Measurements from ENCODE around the gene KDM2B. TPM values are rescaled to one million over a fixed set of nuclear protein-coding genes. Genes with fewer than 3 reads are reported as not detected.

KDM2B gene
- total RNA-seq, 1 donor = 32.6 TPM

- TF ChIP-seq, protein P1, sequence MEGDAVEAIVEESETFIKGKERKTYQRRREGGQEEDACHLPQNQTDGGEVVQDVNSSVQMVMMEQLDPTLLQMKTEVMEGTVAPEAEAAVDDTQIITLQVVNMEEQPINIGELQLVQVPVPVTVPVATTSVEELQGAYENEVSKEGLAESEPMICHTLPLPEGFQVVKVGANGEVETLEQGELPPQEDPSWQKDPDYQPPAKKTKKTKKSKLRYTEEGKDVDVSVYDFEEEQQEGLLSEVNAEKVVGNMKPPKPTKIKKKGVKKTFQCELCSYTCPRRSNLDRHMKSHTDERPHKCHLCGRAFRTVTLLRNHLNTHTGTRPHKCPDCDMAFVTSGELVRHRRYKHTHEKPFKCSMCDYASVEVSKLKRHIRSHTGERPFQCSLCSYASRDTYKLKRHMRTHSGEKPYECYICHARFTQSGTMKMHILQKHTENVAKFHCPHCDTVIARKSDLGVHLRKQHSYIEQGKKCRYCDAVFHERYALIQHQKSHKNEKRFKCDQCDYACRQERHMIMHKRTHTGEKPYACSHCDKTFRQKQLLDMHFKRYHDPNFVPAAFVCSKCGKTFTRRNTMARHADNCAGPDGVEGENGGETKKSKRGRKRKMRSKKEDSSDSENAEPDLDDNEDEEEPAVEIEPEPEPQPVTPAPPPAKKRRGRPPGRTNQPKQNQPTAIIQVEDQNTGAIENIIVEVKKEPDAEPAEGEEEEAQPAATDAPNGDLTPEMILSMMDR (IDR thresholded peaks at IDR 0.05; ENCODE audit: extremely low read depth, low read depth, low read length) = no peak
- no peak overlapping the region for H3K27ac ChIP-seq (ENCODE audit: low read depth, low read length)
- no peak overlapping the region for H2AFZ ChIP-seq (ENCODE audit: low read length)
Measured at GRCh38 chr12:121511916-121512315, 68.9 kb downstream of the KDM2B start.

GRCh38 chr12:121509339-121509738, 71.5 kb downstream of the KDM2B start:
- H3K4me1 ChIP-seq (ENCODE audit: insufficient read depth, low read length) = peaks cover 7% of the 10 kb centered on the region
- H3K27me3 ChIP-seq (ENCODE audit: insufficient read depth, low read length) = no peaks in the 10 kb centered on the region
- no peak overlapping the region for H3K27ac ChIP-seq (ENCODE audit: low read depth, low read length)
- H3K79me2 ChIP-seq (ENCODE audit: insufficient read depth, low read length) = no peaks in the 10 kb centered on the region
- H3K4me3 ChIP-seq (ENCODE audit: insufficient read depth, low read length) = no peak overlapping the region
- H3K36me3 ChIP-seq (ENCODE audit: insufficient read depth, low read length) = peaks cover 5% of the 10 kb centered on the region
- DNase-seq (ENCODE audit: insufficient read length, low spot score, missing footprints) = no peak
- no peak overlapping the region for H2AFZ ChIP-seq (ENCODE audit: low read length)
- TF ChIP-seq, protein P1 (IDR thresholded peaks at IDR 0.05; ENCODE audit: extremely low read depth, low read depth, low read length) = no peak
- no peaks in the 10 kb centered on the region for H3K9me3 ChIP-seq (ENCODE audit: low read depth, low read length)
- no peak overlapping the region for H3K4me2 ChIP-seq (ENCODE audit: insufficient read depth, low read length)
- H4K20me1 ChIP-seq (ENCODE audit: insufficient read depth, low read length) = no peaks in the 10 kb centered on the region

More at GRCh38 chr12:121511916-121512315, 68.9 kb downstream of the KDM2B start:
- no peaks in the 10 kb centered on the region for H3K9me3 ChIP-seq (ENCODE audit: low read depth, low read length)
- no peaks in the 10 kb centered on the region for H3K4me1 ChIP-seq (ENCODE audit: insufficient read depth, low read length)
- H3K4me3 ChIP-seq (ENCODE audit: insufficient read depth, low read length) = no peak overlapping the region
- peaks cover 5% of the 10 kb centered on the region for H3K36me3 ChIP-seq (ENCODE audit: insufficient read depth, low read length)
- no peaks in the 10 kb centered on the region for H3K27me3 ChIP-seq (ENCODE audit: insufficient read depth, low read length)
- H3K79me2 ChIP-seq (ENCODE audit: insufficient read depth, low read length) = no peaks in the 10 kb centered on the region
- no peak overlapping the region for H3K4me2 ChIP-seq (ENCODE audit: insufficient read depth, low read length)
- H4K20me1 ChIP-seq (ENCODE audit: insufficient read depth, low read length) = no peaks in the 10 kb centered on the region
- no peak for DNase-seq (ENCODE audit: insufficient read length, low spot score, missing footprints)

DNA sequence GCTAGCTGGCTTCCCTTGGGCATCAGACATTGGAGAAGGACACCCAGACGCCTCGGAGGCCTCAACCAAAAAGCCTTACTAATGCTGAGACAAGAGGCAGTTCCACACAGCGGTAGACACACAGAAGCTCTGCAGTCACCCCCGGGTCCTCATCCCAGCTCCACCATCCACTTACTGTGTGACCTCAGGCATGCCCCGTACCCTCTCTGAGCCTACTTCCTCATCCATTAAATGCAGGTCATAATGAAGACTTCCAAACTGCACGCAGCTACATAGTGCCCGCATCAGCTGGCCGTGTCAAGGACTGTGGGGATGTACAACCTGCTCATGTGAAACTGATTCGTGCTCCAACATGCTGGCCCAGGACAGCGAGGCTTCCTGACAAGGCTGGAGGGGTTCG, 72.3 kb downstream of the KDM2B start:
- DNase-seq (ENCODE audit: insufficient read length, low spot score, missing footprints) = no peak
- TF ChIP-seq, protein P1 (IDR thresholded peaks at IDR 0.05; ENCODE audit: extremely low read depth, low read depth, low read length) = no peak

DNA sequence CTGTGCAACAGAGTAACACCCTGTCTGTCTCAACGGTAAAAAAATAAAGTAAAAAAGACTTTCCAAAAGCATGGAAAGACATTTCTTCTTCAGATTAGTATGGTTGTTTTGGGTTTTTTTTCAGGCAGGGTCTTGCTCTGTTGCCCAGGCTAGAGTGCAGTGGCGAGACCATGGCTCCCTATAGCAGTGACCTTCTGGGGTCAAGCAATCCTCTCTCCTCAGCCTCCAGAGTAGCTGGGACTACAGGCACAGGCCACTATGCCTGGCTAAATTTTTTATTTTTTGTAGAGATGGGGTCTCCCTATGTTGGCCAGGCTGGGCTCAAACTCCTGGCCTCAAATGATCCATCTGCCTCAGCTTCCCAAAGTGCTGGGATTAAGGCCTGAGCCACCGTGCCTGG, 72.8 kb downstream of the KDM2B start:
- Histone ChIP-seq H3K4me3 (ENCODE audit: insufficient read depth, low read length) (no peak overlapping the region), H3K9me3 (ENCODE audit: low read depth, low read length) (no peaks in the 10 kb centered on the region), H4K20me1 (ENCODE audit: insufficient read depth, low read length) (no peaks in the 10 kb centered on the region), H3K4me1 (ENCODE audit: insufficient read depth, low read length) (peaks cover 7% of the 10 kb centered on the region), H2AFZ (ENCODE audit: low read length) (no peak overlapping the region), H3K4me2 (ENCODE audit: insufficient read depth, low read length) (no peak overlapping the region), H3K79me2 (ENCODE audit: insufficient read depth, low read length) (no peaks in the 10 kb centered on the region), H3K27ac (ENCODE audit: low read depth, low read length) (no peak overlapping the region), H3K36me3 (ENCODE audit: insufficient read depth, low read length) (peaks cover 5% of the 10 kb centered on the region), H3K27me3 (ENCODE audit: insufficient read depth, low read length) (no peaks in the 10 kb centered on the region)
- TF ChIP-seq, protein P1 (IDR thresholded peaks at IDR 0.05; ENCODE audit: extremely low read depth, low read depth, low read length) = no peak
- no peak for DNase-seq (ENCODE audit: insufficient read length, low spot score, missing footprints)

More for the DNA sequence above, 72.3 kb downstream of the KDM2B start:
- H3K27me3 ChIP-seq (ENCODE audit: insufficient read depth, low read length) = no peaks in the 10 kb centered on the region
- no peak overlapping the region for H3K4me3 ChIP-seq (ENCODE audit: insufficient read depth, low read length)
- H2AFZ ChIP-seq (ENCODE audit: low read length) = no peak overlapping the region
- H3K4me2 ChIP-seq (ENCODE audit: insufficient read depth, low read length) = no peak overlapping the region
- no peaks in the 10 kb centered on the region for H4K20me1 ChIP-seq (ENCODE audit: insufficient read depth, low read length)
- peaks cover 5% of the 10 kb centered on the region for H3K36me3 ChIP-seq (ENCODE audit: insufficient read depth, low read length)
- peaks cover 7% of the 10 kb centered on the region for H3K4me1 ChIP-seq (ENCODE audit: insufficient read depth, low read length)
- H3K79me2 ChIP-seq (ENCODE audit: insufficient read depth, low read length) = no peaks in the 10 kb centered on the region
- no peaks in the 10 kb centered on the region for H3K9me3 ChIP-seq (ENCODE audit: low read depth, low read length)
- H3K27ac ChIP-seq (ENCODE audit: low read depth, low read length) = no peak overlapping the region

Measured in osteoblast (primary cell).